Ishikawa (cell line): ENCODE results near the gene MAP3K21.

Source experiments
- CEBPB ChIP-seq: IDR thresholded peaks from 2 replicates; pipeline ENCODE4 v1.6.1; 2012
- EP300 ChIP-seq: IDR thresholded peaks from 2 replicates; pipeline ENCODE4 v1.6.1; 2012; ENCODE audit warnings: borderline replicate concordance
- MAX ChIP-seq: IDR thresholded peaks from 2 replicates; pipeline ENCODE4 v1.6.1; 2012
- NFIC ChIP-seq: IDR thresholded peaks from 2 replicates; pipeline ENCODE4 v1.6.1; 2012
- RAD21 ChIP-seq: IDR thresholded peaks from 2 replicates; pipeline ENCODE4 v1.6.1; 2012; ENCODE audit warnings: low read depth
- REST ChIP-seq: IDR thresholded peaks from 2 replicates; pipeline ENCODE4 v1.6.1; 2012; ENCODE audit warnings: low read depth, mild to moderate bottlenecking
- TAF1 ChIP-seq: IDR thresholded peaks from 2 replicates; pipeline ENCODE4 v1.6.1; 2012; ENCODE audit warnings: low read depth, mild to moderate bottlenecking
- TCF12 ChIP-seq: IDR thresholded peaks from 2 replicates; pipeline ENCODE4 v1.6.1; 2012; ENCODE audit warnings: low read depth
- TEAD4 ChIP-seq: IDR thresholded peaks from 2 replicates; pipeline ENCODE4 v1.6.1; 2012
- USF1 ChIP-seq: IDR thresholded peaks from 2 replicates; pipeline ENCODE4 v1.6.1; 2012
- YY1 ChIP-seq: IDR thresholded peaks from 2 replicates; pipeline ENCODE4 v1.6.1; 2012; ENCODE audit warnings: low read depth
- ZBTB7A ChIP-seq: IDR thresholded peaks from 2 replicates; pipeline ENCODE4 v1.6.1; 2012; ENCODE audit warnings: low read depth

GRCh38 chr1:233364695-233365539 is 37.4 kb downstream of the MAP3K21 start:
- TF ChIP-seq MAX (no peak), NFIC (no peak), REST (no peak), ZBTB7A (no peak), YY1 (no peak), TEAD4 (no peak), EP300 (no peak), CEBPB (no peak), USF1 (no peak), TAF1 (no peak), TCF12 (no peak), RAD21 (peak; percentile 52)
